G401 (cell line): ENCODE results near the gene ABLIM2. TPM values are rescaled to one million over a fixed set of nuclear protein-coding genes. Genes with fewer than 3 reads are reported as not detected.
"Not testable (repeated sequence)": the region's sequence is repeated elsewhere in the genome, so short reads cannot be mapped to it uniquely, and the experiment has no call there.

ENCODE experiments used
- DNase-seq: peaks from one replicate; pipeline ENCODE4 v3.0.0-alpha.2; 2015; ENCODE audit warnings: low spot score
- in situ Hi-C: cut with HindIII; loops from 2 replicates; pipeline ENCODE4 v1.10.0; 2016; ENCODE audit warnings: low sequenced_read_pairs, mixed read lengths
- total RNA-seq: library from RNA; depleted of rRNA; stranded (reverse); fragments of >200 nt; shearing (Covaris generic); gene quantifications from 2 replicates; pipeline ENCODE4 v1.2.3, GENCODE V29; 2014

Gene ABLIM2
- total RNA-seq, 1 experiment from 2014 or later: 1.3 TPM

DNA sequence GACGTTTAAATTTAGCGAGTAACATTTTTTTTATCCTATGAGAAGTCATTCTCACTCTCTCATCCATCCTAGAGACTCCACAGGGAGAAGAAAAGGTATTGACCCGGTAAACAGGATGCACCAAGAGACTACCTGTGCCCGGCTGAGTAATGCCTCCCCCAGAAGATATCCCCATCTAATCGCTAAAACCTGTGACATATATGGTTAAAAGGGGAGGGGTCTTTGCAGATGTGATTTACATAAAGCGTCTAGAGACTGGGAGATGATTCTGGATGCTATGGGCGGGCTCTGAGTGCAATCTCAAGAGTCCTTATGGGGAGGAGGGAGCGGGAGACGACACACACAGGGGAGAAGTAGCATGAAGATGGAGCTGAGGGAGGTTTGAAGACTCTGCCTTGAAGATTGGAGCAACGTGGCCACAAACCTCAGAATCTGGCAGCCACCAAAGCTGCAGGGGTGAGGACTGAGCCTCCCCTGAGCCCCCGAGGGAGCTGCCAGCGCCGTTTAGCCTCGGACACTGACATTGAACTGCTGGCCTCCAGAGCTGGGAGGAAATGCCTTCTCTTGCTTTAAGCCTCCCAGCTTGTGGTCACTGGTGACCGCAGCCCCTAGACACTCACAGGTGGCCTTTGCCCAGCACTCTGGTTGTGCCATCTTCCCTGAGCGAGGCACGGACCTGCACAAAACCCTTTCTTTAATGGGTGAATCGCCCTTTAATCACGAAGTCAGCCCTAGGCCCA, 11.2 kb downstream of the ABLIM2 start:
- in situ Hi-C loops: no loop called here
- no peak for DNase-seq

DNA sequence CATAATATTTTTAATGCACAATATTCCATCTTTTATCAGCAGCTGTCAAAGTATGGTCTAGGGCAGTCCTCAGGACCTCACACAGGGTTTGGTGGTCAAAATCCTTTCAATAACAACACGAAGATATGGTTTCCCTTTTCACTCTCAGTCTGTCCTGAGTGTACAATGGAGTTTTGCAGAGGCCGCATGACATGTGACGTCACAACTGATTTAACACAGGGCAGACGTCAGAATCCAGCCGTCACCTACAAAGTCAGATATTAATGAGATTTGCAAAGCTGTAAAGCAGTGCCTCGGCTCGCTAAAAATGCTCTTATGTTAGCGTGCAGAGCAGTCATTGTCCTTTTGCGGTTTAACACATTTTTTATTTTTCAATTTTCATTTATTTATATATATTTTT, 12.5 kb downstream of the ABLIM2 start:
- no peak for DNase-seq

DNA sequence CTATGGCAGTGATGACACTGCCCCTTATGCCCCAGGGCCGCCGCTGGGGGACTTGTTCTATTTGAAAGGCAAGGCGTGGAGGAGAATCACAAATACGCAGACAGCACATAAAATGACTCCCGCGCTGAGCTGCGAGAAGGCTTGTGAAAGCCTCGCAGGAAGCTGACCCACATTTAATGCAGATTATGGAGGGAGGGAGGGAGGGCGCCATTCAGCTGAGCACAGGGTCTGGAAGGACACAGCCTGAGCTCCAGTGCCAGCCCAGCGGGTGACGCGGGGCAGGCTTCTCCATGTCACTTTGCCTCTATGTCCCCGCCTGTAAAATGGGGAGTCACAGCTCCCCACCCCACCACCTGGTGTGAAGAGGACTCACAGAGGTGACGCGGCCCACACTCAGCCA, 14.3 kb downstream of the ABLIM2 start:
- peak; percentile 43 for DNase-seq
- in situ Hi-C loops: no loop called here

More for the DNA sequence above, 12.5 kb downstream of the ABLIM2 start:
- in situ Hi-C loops: no loop called here

DNA sequence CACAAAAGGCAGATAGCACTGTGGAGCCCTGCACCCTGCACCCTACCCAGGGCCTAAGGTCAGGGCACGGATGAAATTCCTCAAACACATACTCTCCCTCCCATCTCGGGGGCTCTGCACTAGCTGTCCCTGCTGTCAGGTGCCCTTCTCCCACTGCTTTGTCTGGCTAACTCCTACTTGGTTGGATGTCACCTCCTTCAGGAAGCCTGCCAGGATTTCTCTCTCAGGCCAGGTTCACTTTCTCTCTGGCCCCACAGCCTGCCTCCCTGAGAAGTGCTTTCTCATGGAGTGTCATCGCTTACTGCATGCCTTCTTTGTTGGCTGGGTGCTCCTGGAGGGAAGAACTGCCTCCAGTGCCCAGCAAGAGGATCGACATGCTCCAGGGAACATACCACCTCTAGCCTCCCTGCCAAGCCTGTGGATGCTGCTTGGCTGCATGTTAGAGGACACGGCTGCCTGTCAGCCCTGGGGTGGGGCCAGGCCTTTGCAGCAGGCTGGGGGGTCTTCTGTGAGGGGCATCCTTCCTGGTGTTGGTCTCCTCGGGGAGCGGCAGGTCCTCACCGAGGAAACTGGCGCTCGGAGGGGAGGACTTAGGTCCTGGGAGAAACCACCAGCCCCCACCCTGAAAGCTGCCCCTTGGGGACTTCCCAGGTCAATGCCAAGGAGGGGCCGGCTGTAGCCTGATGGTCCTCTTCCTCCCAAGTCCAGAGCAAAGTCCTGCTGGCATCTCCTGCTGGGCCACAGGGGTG, 15.0 kb downstream of the ABLIM2 start:
- in situ Hi-C loops: no loop called here
- DNase-seq: no peak

DNA sequence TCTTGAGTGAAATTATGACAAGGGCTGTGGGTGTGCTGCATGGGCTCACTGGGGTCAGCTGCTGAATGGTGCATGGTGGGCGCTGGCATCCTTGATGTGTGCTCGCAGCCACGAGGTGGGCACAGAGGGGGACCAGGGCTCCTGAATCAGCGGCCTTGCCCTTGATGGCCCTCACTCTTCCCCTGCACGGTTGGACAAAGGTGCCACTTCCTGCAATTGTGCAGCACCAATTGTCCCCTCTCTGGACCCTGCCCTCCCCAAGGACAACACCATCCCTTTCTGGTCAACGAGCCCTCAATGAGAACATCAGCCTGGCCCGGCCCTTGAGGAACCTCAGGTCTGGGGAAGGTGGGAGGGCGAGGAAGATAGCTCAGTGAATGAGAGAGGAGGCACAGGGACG, 16.1 kb downstream of the ABLIM2 start:
- no peak for DNase-seq
- in situ Hi-C loops: no loop called here

DNA sequence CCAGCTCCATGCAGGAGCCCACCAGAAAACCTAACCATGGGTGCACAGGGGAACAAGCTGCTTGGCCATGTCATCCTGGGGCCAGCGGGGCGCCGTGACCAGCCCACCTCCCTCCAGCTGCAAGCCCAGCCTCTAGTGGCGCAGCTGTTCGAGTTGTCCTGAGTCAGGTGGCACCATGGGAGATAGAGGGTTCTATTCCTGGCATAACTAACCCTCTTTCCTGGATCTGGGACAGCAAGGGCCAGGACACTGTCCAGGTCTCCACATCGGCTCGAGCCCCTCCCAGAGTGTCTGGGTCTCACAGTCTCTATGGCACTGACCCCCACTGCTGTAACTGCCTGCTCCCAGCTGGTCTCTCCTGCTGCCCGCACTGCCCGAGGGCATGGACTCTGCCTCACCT, 16.7 kb downstream of the ABLIM2 start:
- in situ Hi-C loops: no loop called here
- no peak for DNase-seq

DNA sequence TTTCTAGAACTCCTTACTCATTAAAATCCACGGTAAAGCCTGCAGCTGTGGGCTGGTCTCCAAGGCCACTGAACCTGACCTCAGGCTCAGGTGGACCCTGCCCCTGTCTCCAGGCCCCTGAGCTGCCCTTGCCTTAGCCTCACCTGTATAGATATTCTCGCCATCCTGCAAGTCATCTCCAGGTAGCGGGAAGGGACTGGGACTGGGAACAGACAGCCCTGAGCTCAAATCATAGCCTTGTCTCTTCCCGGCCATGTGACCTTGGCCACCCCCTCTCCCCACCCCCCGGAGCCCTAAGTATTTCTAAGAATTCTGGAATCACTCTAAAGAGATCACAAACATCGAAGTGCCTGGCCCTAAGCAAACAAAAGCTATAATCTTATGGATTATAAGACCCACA, 17.7 kb downstream of the ABLIM2 start:
- in situ Hi-C loops: no loop called here
- no peak for DNase-seq

DNA sequence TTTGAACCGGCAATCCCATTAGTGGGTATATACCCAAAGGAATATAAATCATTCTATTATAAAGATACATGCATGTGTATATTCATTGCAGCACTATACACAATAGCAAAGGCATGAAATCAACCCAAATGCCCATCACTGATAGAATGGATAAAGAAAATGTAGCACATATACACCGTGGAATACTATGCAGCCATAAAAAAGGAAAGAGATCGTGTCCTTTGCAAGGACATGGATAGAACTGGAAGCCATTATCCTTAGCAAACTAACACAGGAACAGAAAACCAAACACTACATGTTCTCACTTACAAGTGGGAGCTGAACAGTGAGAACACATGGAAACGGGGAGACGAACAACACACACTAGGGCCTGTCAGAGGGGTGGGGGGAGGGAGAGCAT, 18.9 kb downstream of the ABLIM2 start:
- DNase-seq, in situ Hi-C loops: not testable (repeated sequence)

DNA sequence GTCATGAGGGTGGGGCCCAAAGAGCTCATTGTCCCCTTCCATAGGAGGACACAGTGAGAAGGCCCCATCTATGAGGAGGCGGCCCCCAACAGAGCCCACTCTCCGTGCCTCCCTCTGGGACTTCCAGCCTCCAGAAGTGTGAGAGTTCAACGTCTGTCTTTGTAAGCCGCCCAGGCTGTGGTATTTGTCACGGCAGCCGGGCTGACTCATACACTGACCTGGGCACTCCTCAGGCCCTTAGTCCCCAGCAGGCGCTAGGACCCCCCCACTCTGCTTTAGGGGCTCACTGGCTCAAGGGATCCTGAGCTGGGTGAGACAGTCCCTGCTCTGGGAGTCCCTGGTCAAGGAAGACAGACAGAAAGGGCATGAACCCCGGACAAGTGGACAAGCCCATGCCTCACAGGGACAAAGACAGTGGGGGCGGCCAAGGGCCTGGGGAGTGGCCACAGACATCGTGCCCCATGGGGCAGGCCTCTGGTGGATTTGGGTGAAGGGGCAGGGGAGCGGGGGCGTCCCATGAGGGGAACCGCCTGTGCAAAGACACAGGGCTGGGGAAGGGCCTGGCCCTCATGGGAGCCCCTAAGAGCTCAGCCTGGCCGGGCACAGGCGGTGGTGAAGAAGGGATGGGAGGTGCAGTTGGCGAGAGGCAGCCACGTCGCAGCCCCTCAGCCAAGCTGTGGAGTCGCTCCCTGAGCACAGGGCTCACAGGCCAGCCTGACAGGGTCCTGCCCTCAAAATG, 21.5 kb downstream of the ABLIM2 start:
- DNase-seq: no peak
- in situ Hi-C loops: no loop called here

DNA sequence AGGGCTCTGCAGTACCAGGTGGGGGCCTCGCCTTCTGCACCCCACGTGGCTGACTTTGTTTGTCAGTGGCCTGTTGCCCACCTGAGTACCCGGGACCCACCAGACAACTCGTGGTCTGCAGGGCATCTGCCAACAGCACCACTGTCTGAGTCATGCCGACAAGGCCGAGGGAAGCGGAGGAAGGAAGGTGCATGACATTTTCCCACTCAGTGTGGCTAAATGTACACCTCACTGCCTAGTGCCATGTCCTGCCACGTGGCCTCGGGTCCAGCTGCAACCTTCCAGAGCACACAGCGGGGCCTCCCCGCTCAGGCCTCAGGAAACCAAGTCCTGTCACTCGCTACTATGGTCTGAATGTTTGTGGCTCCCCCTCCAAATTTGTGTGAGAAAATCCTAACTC, 22.1 kb downstream of the ABLIM2 start:
- in situ Hi-C loops: no loop called here
- no peak for DNase-seq

DNA sequence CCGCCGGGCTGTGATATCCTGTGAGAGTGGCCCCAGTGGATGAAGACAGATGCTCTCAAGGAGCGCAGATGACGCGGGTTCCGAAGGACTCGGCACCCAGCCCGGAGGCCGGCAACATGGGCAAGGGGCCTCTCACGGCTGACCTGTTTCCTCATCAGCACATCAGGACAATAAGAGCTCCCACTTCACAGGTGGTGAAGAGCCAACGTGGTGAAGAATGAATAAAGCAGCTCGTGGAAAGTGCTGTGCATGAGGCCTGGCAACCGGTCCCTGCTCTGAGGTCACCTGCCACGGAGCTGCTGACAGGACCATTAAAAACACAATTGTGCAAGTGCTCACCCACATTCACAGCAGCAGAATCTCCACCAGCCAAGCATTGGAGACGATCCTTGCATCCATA, 22.9 kb downstream of the ABLIM2 start:
- in situ Hi-C loops: no loop called here
- DNase-seq: no peak

DNA sequence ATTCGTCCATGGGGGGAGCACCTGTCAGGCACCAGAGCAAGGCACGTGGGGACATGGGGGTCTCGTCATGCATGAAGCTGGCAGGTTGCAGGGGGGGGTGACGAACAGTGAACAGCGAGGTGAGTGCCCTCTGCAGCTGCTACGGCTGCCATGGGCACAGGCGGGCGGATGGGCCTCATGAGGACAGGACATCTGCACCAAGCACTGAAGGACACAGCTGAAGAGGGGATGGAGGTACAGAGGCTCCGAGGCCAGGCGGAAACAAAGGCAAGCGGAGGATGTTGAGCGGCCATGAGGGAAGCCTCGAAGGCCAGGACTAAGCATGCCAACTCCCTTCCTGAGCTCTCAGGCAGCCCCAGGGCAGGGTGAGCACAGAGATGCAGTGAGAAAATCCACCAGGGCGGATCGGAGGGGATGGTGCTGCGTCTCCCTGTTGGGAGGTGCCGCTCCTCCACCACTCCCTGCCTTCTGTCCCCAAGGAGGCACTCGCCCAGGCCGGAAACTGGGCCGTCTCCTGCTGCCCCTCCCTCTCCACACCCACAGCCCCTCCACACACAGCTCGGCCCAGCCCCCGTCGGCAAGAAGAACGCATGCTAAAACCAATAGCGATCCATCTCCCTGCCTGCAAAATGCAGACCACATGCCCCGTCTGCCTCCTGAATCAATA, 24.6 kb downstream of the ABLIM2 start:
- in situ Hi-C loops: no loop called here
- no peak for DNase-seq

DNA sequence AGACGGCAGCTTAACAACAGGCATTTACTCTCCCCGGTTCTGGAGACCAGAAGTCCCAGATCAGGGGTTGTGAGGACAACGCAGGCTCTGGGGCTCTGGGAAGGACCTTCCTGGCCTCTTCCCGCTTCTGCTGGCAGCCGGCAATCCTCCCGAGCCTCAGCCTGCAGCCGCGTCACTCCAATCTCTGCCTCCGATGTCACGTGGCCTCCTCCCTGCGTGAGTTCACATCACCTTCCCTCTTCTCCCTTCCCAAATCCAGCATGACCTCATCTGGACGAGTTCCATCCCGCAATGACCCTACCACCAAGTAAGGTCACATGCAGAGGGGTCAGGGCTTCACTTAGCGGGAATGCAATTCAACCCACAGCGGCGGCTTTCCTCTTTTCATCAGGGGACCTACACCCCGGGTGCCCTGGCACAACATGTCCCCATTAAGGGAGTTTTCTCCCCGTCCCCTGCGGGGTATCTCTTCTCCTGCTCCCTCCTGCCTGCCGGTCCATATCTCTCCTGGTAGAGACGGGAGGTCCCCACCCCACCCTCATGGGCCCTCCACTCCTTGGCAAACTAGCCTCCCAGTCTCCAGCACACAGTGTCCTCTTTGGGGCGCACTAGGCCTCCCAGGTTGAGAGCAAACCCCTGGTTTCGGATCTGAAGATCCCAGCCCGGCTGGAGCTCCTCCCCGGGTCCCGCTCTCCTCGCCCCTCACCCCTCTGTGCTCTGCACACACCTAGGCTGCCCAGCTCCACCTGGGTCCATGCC, 25.5 kb downstream of the ABLIM2 start:
- in situ Hi-C loops: no loop called here
- no peak for DNase-seq

DNA sequence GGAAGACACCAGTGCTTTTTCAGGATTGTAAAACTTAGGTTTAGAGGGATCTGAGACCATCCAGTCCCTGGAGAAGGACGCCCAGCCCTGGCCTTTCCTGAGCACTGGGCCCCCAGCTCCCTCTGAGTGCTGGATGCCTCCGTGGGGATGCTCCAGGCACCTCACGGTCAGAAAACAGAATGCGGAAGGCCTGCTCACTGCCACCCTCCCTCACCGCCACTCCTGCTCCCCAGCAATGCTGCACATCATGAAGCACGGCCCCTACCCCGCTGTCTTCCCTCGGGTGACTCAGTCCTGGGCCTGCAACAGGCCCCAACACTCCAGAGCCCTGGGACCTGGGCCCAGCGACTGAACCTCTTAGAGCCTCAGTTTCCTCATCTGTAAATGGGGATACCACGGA, 26.2 kb downstream of the ABLIM2 start:
- DNase-seq: no peak
- in situ Hi-C loops: no loop called here

DNA sequence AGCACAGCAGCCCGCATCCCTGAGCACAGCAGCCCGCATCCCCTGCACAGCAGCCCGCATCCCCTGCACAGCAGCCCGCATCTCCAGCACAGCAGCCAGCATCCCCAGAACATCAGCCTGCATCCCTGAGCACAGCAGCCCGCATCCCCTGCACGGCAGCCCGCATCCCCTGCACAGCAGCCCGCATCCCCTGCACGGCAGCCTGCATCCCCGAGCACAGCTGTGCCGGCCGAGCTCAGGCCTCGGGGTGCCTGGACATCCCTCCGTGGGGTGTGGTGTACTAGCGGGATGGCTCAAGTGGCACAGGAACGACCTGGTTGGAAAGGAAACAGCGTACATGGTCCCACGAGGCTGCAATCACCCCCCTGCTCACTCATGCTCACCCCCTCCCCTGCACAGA, 26.8 kb downstream of the ABLIM2 start:
- in situ Hi-C loops: no loop called here
- no peak for DNase-seq

DNA sequence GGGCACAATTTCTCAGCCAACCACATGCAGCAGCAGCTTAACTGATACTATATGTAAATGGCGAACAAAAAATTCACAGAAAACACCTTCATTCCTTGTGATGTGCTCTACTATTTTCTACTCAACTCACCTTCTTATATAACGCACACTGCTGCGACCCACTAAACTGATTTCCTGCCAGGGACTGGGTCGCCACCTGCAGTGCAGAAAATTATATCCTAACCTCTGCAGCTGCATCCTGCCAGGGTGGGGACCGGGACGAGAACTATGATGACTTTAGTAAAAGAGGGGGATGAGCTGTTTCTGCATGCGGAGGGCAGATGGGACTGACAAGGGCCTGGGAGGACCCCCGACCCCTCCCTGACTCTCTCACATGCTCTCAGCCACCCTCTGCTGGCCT, 27.4 kb downstream of the ABLIM2 start:
- in situ Hi-C loops: no loop called here
- DNase-seq: no peak

DNA sequence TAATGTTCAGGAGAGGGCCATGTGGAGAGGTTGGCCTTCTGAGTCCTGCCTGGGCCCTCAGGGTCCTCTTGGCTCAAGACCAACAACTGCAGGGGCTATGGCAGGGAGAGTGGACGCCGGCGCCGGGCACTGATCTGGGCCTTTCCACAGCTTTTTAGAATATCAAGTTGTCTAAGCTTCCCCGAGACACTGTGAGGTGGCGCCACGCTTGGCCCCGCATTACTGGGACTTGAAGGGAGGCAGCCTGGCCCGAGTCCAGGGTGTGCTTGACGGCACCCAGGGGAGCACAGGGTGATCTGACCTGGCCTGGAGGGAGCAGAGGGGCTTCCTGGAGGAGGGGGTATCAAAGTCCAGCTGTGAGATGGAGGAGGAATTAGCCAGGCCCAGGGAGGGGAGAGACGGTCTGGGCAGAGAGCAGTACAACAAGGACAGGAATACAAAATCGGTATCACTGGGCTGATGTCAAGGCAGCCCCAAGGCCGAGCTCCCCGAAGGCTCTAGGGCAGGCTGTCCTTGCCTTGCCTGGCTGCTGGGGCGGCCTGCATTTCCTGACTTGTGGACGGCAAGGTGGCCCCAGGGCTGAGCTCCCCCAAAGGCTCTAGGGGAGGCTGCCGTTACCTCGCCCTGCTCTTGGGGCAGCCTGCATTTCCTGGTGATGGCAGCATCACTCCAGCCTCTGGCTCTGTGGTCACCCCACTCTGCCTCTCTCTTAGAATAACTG, 28.1 kb downstream of the ABLIM2 start:
- in situ Hi-C loops: no loop called here

DNA sequence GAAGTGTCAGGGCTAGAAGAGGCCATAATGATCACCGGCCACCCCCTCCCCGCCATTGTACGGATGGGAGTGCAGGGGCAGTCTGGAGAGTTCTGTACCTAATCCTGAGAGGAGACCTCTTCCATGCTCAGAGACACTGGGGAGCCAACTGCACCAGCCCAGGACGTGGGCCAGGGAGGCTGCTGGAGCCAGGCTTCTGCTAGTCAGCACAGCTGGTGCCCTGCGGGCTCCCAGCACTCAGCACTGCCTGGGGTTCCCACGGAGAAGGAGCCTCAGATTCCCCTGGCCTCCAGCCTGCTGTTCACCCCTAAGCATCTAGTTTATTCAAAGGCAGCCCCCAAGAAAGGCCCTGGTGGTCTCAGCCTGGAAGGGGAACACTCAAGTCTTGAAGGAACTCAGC, 28.8 kb downstream of the ABLIM2 start:
- in situ Hi-C loops: no loop called here
- DNase-seq: no peak

More for the DNA sequence above, 28.1 kb downstream of the ABLIM2 start:
- DNase-seq: no peak
